HG03439 (cell line): ENCODE results near the gene RMI1.
"Not testable (repeated sequence)": the region's sequence is repeated elsewhere in the genome, so short reads cannot be mapped to it uniquely, and the experiment has no call there.

Experiments used
- ATAC-seq: cut with Tn5 transposase; IDR thresholded peaks from one replicate; pipeline ENCODE4 v1.9.1; 2021; ENCODE audit warnings: mild to moderate bottlenecking, moderate library complexity; ENCODE audit not compliant: unreplicated experiment

Gene RMI1

GRCh38 chr9:84002344-84002743 is 21.7 kb downstream of the RMI1 start:
- ATAC-seq: no peak

DNA sequence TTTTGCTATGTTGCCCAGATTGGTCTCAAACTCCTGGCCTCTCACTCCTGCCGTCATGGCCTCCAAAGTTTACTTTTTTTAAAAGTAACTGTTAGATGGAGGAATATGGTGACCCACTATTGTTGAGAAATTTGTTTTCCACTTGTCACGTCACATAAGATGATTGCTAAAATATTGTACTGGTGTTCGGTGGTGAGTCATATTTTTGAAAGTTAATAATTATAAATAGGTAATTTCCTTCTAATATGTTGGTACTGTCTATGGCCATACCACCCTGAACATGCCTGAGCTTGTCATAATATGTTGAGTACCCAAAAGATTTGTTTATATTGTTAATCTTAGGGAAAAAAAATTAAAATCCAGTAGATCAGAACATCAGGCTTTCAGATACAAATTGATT is 22.6 kb downstream of the RMI1 start:
- ATAC-seq: no peak

DNA sequence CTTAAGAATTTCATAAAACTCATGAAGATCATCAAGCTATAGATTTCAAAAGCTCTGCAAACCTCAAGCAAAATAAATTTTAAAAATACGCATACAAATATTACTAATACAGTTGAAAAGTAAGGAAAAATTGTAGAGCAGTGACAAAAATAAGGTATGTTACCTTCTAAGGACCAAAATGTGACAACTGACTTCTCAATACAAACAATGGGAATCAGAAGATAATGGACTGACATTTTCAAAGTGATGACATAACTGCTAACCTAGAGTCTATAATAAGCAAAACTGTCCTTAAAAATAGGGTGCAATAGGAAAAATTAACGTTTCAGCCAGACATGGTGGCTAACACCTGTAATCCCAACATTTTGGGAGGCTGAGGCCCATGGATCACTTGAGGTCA is 27.1 kb downstream of the RMI1 start:
- ATAC-seq: no peak

- ATAC-seq: no peak
These were observed 43.5 kb downstream of the RMI1 start for GRCh38 chr9:84024041-84024575.

- ATAC-seq: no peak
These were observed 46.6 kb downstream of the RMI1 start for GRCh38 chr9:84027201-84027600.

- no peak for ATAC-seq
These were observed 50.9 kb downstream of the RMI1 start for GRCh38 chr9:84031534-84031933.

DNA sequence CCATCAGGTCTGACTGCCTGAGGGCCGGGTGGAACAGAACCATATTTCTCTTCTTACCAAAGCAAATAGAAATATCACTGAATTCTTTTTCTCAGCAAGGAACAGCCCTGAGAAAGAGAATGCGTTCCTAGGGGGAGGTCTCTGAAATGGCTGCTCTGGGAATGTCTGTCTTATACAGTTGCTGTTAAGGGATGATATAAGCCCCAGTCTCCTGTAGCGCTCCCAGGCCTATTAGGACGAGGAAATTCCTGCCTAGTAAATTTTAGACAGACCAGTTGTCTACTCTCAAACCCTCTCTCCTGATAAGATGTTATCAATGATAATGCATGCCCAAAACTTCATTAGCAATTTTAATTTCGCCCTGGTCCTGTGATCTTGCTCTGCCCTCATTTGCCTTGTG is 61.3 kb downstream of the RMI1 start:
- ATAC-seq: not testable (repeated sequence)

DNA sequence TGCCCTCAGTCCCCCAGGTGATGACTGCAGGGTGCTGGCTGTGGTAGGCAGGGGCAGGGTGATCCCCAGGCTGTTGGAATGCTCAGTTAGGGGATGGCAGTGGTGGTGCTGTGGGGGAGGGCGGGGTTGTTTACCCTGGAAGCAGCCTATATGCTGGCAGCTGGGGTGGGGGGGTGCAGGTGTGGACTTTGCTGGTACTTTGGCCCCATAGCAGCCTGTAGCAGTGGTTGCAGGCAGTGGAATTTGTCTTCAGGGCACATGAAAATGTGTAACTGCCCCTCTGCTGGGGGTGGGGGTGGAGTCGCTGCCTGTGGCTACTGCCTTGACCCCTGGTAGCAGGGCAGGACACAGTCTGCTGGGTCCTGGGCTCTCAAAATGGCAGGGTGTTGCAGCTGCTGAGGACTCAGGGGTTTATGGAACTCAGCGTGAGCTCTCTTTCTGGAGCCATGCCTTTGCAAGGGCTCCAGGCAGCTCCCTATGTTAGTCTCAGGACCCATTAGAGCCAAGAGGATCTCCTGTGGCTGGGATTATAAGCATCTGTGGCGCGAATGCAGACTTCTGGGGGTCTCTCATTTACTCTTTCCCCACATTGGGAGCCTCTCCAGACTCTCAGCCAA is 65.0 kb downstream of the RMI1 start:
- ATAC-seq: no peak
